GM23338 (cell line): ENCODE results near the gene SEMA4D. TPM values are rescaled to one million over a fixed set of nuclear protein-coding genes. Genes with fewer than 3 reads are reported as not detected.

Experiments
- ETS1 ChIP-seq: IDR thresholded peaks from 2 replicates; pipeline ENCODE4 v1.6.1; 2016; ENCODE audit warnings: antibody characterized with exemption
- EZH2 ChIP-seq: fragments of 200-600 bp; sonication (generic); IDR thresholded peaks from one replicate; pipeline ENCODE4 v1.8.0; 2017; ENCODE audit warnings: antibody characterized with exemption, mild to moderate bottlenecking, low read depth; ENCODE audit not compliant: unreplicated experiment
- JUNB ChIP-seq: IDR thresholded peaks from one replicate; pipeline ENCODE4 v1.6.1; 2016; ENCODE audit warnings: antibody characterized with exemption; ENCODE audit not compliant: unreplicated experiment
- POLR2AphosphoS5 ChIP-seq: IDR thresholded peaks from 2 replicates; pipeline ENCODE4 v1.6.1; 2016; ENCODE audit warnings: antibody characterized with exemption, low read depth
- REST ChIP-seq: IDR thresholded peaks from one replicate; pipeline ENCODE4 v1.6.1; 2018; ENCODE audit warnings: antibody characterized with exemption; ENCODE audit not compliant: unreplicated experiment
- ZNF114 ChIP-seq: fragments of 250-450 bp; sonication (Bioruptor Pico); IDR thresholded peaks from 2 replicates; pipeline ENCODE4 v1.5.0; 2020; ENCODE audit warnings: mild to moderate bottlenecking, moderate library complexity
- ZNF331 ChIP-seq: fragments of 250-450 bp; sonication (Bioruptor Pico); IDR thresholded peaks from 2 replicates; pipeline ENCODE4 v1.5.0; 2020; ENCODE audit warnings: low read depth, mild to moderate bottlenecking, moderate library complexity
- ZNF462 ChIP-seq: fragments of 250-450 bp; sonication (Bioruptor Pico); IDR thresholded peaks from 2 replicates; pipeline ENCODE4 v1.5.0; 2020; ENCODE audit warnings: mild to moderate bottlenecking, moderate library complexity
- polyA plus RNA-seq: library from polyadenylated mRNA; unstranded; fragments of >200 nt; fragmentation: Nextera tagmentation; extraction: Ambion mirVana; gene quantifications from 2 replicates; pipeline ENCODE4 v1.2.1, GENCODE V29; 2016
- total RNA-seq: library from RNA; depleted of rRNA; stranded (reverse); fragments of >200 nt; shearing (Covaris generic); gene quantifications from 2 replicates; pipeline ENCODE4 v1.2.3, GENCODE V29; 2014

The SEMA4D gene
- total and polyA plus RNA-seq, 2 experiments from 2014 or later, result 19.3 to 63.0 TPM

- TF ChIP-seq ZNF462 (CRISPR knock-in tag), result no peak
- TF ChIP-seq ETS1, result no peak
- TF ChIP-seq REST, result no peak
- TF ChIP-seq POLR2AphosphoS5, result no peak
- TF ChIP-seq EZH2, result no peak
- TF ChIP-seq JUNB, result no peak
- no peak for TF ChIP-seq ZNF114 (CRISPR knock-in tag)
- TF ChIP-seq ZNF331 (CRISPR knock-in tag), result no peak
Observed at GRCh38 chr9:89315482-89315881, 182.4 kb downstream of the SEMA4D start (continued).
